Activated CD4-positive, alpha-beta T cell treated with anti-CD3 and anti-CD28 coated beads for 36 hours (primary cell): ENCODE results near the gene INO80D. TPM values are rescaled to one million over a fixed set of nuclear protein-coding genes. Genes with fewer than 3 reads are reported as not detected.
"Not testable (repeated sequence)": the region's sequence is repeated elsewhere in the genome, so short reads cannot be mapped to it uniquely, and the experiment has no call there.

Experiments
- ATAC-seq: fragments of 200-7000 bp; cut with Tn5 transposase; one replicate; pipeline ENCODE4 v1.10.0; 2021; ENCODE audit warnings: mild to moderate bottlenecking, moderate library complexity
- CTCF ChIA-PET: fragments of 350-600 bp; sonication (Branson Sonifier 250); formaldehyde crosslinking; loops from one replicate; lab custom pipeline; 2021; ENCODE audit warnings: antibody characterized with exemption; lab: Charles Lee
- POLR2A ChIA-PET: fragments of 350-600 bp; sonication (Branson Sonifier 250); formaldehyde crosslinking; loops from one replicate; lab custom pipeline; 2021; ENCODE audit warnings: antibody characterized with exemption, inconsistent platforms; lab: Charles Lee
- DNase-seq: peaks from one replicate; pipeline ENCODE4 v3.0.0-alpha.2; 2020
- H3K27ac Mint-ChIP-seq: one replicate; pipeline ENCODE4 v1.8.0; 2021; ENCODE audit warnings: mixed read lengths
- H3K27me3 Mint-ChIP-seq: one replicate; pipeline ENCODE4 v1.8.0; 2021; ENCODE audit warnings: mixed read lengths
- H3K36me3 Mint-ChIP-seq: one replicate; pipeline ENCODE4 v1.8.0; 2021; ENCODE audit warnings: low read depth, mixed read lengths
- H3K4me1 Mint-ChIP-seq: one replicate; pipeline ENCODE4 v1.8.0; 2021; ENCODE audit warnings: mixed read lengths
- H3K4me3 Mint-ChIP-seq: one replicate; pipeline ENCODE4 v1.8.0; 2021; ENCODE audit warnings: mild to moderate bottlenecking, moderate library complexity, mixed read lengths
- H3K9me3 Mint-ChIP-seq: one replicate; pipeline ENCODE4 v1.8.0; 2021; ENCODE audit warnings: low read depth, mixed read lengths
- intact Hi-C, 2 experiments: fragments of 100-400 bp; cut with DNase I in 1 of 2; cut with micrococcal nuclease in 1 of 2; formaldehyde crosslinking; loops; one replicate each; pipeline versions ENCODE4 v1.14.2 to v1.15.1; 2022 to 2024; cut with DNase I, micrococcal nuclease
- total RNA-seq, 2 experiments: library from RNA; stranded (reverse); gene quantifications; one replicate each; pipeline ENCODE4 v1.2.3, GENCODE V29; 2021

INO80D gene
- total RNA-seq, 2 experiments from 2014 or later = 17.6 to 18.9 TPM

DNA sequence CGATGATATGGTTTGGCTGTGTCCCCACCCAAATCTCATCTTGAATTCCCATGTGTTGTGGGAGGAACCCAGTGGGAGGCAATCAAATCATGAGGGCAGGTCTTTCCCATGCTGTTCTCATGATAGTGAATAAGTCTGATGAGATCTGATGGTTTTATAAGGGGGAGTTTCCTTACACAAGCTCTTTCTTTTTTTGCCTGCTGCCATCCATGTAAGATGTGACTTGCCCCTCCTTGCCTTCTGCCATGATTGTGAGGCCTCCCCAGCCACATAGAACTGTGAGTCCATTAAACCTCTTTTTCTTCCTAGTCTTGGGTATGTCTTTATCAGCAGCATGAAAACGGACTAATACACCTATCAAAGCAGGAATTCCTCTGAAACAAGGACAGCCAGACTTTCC lies 107.2 kb downstream of the INO80D start:
- H3K27me3 Mint-ChIP-seq, POLR2A ChIA-PET, H3K9me3 Mint-ChIP-seq, ATAC-seq, CTCF ChIA-PET, H3K27ac Mint-ChIP-seq, H3K36me3 Mint-ChIP-seq, H3K4me3 Mint-ChIP-seq, DNase-seq, H3K4me1 Mint-ChIP-seq, intact Hi-C loops: not testable (repeated sequence)

DNA sequence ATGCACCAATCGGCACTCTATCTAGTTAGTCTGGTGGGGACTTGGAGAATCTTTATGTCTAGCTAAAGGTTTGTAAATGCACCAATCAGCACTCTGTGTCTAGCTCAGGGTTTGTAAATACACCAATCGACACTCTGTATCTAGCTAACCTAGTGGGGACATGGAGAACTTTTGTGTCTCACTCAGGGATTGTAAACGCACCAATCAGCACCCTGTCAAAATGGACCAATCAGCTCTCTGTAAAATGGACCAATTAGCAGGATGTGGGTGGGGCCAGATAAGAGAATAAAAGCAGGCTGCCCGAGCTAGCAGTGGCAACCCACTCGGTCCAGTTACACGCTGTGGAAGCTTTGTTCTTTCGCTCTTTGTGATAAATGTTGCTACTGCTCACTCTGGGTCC lies 108.3 kb downstream of the INO80D start:
- CTCF ChIA-PET = not testable (repeated sequence)

DNA sequence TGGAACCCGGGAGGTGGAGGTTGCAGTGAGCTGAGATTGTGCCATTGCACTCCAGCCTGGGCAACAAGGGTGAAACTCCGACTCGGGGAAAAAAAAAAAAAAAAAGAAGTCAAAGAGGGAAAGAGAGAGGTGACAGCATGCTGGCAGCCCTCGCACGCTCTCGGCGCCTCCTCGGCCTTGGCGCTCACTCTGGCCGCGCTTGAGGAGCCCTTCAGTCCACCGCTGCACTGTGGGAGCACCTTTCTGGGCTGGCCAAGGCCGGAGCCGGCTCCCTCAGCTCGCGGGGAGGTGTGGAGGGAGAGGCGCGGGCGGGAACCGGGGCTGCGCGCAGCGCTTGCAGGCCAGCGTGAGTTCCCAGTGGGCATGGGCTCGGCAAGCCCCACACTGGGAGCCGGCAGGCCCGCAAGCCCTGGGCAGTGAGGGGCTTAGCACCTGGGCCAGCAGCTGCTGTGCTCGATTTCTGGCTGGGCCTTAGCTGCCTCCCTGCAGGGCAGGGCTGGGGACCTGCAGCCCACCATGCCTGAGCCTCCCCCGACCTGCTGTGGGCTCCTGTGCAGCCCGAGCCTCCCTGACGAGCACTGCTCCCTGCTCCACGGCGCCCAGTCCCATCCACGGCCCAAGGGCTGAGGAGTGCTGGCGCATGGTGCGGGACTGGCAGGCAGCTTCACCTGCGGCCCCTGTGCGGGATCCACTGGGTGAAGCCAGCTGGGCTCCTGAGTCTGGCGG lies 108.9 kb downstream of the INO80D start:
- ATAC-seq, H3K27me3 Mint-ChIP-seq, H3K27ac Mint-ChIP-seq, DNase-seq, H3K36me3 Mint-ChIP-seq, H3K4me3 Mint-ChIP-seq, H3K4me1 Mint-ChIP-seq, H3K9me3 Mint-ChIP-seq, intact Hi-C loops, CTCF ChIA-PET: not testable (repeated sequence)
- POLR2A ChIA-PET = interaction anchor here (0.6 kb wide), 1 partner anchor 107 kb away, joined by 5 read pairs; no protein-coding TSS in a partner anchor

More for the DNA sequence above, 108.3 kb downstream of the INO80D start:
- H3K36me3 Mint-ChIP-seq, H3K27me3 Mint-ChIP-seq, intact Hi-C loops, ATAC-seq, H3K4me3 Mint-ChIP-seq, H3K9me3 Mint-ChIP-seq, H3K4me1 Mint-ChIP-seq, DNase-seq, H3K27ac Mint-ChIP-seq: not testable (repeated sequence)
- POLR2A ChIA-PET = interaction anchor here (0.6 kb wide), 1 partner anchor 106 kb away, joined by 5 read pairs; no protein-coding TSS in a partner anchor

DNA sequence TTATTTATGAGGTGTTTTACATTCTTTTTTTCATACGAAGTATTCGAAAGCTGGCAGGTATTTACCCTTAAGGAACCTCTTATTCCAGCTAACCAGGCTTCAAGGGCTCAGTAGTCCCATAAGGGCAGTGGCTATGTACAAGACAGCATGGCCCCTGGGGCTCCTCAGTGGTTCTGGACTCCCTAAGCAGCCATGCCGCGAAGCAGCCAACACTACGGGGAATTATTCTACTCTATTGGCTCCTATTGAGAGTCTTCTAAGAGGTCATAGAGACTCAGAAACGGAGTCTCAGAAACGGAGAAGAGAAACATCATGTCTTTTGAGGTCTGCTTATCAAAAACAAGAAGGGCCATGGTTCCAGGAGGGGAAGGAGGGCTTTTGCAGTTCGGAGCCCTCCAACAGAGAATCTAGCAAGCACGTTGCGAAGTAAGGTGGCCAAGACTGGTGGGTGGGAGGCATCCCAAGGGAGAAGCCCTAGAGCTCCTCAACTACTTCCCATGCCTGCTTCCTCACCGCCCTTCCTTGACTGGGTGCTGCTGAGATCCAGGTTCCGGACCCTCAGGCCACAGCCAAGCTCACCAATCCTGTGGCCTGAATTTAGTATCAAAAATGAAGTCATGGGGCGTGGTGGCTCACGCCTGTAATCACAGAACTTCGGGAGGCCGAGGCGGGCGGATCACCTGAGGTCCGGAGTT lies 109.7 kb downstream of the INO80D start:
- Mint-ChIP-seq H3K27me3 (peaks cover 5% of the 10 kb centered on the region), H3K36me3 (no peaks in the 10 kb centered on the region), H3K27ac (no peak overlapping the region), H3K9me3 (no peaks in the 10 kb centered on the region), H3K4me3 (no peak overlapping the region), H3K4me1 (no peaks in the 10 kb centered on the region)
- ATAC-seq = no peak
- ChIA-PET POLR2A (no interaction called here), CTCF (no interaction called here)
- DNase-seq = no peak
- intact Hi-C loops = no loop called here

DNA sequence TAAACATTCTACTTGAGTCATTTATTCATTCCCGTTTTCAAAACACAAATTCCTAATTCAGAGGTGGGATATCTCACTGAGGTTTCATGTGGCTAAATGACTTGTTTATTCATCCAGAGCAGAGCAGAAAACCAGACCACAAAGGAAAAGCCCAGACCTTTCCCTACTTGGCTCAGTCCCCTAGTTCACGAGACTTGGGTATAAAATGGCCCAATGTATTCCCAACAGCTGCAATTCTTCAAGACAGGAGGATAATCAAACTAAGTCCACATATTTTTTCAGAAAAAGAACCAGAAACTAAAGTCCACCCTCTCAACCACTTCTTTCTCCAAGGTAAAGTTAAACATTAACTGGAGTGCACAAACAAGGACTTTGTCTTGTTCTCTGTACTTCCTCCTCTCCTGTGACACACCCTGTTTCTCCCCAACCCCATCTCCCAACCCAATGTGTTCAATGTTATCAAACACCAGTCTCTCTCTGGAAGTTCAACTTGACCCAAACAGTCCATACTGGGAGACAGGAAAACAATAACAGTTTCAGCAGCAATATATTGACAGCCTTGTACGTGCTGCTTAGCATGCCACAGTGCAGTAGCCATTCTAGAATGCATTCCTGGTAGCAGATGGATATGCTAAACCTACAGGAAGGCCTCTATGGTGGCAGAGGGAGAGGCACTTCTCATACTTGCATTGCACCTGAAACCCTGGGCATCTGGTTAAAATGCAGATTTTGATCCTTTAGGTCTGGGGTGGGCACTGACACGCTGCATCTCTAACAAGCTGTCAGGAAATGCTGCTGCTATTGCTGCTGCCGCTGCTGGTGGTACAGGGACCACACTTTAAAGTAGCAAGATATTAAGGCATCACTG lies 110.7 kb downstream of the INO80D start:
- no peak for ATAC-seq
- CTCF ChIA-PET = no interaction called here
- H3K27me3 Mint-ChIP-seq = peaks cover 5% of the 10 kb centered on the region

DNA sequence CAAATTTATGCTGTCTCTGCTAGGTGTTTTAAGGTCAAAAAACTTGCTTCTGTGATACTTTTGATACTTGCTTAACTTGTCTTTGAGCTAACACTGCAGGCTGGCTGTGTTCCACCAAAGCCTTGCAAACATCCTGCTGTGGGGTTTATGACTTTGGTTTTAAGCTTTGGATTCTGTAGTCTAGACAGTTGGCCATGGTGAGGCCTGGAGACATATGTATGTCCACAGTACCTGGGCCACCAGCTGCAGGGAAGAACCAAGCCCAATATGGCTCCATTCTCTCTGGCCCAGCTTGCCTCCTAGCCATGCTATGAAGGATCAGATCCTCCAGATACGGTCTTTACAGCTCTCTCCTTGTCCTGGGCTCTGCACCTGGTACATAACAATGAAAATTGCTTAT lies 113.9 kb downstream of the INO80D start:
- Mint-ChIP-seq H3K4me1 (no peaks in the 10 kb centered on the region), H3K27me3 (peaks cover 6% of the 10 kb centered on the region), H3K27ac (no peak overlapping the region), H3K36me3 (no peaks in the 10 kb centered on the region), H3K4me3 (no peak overlapping the region), H3K9me3 (no peaks in the 10 kb centered on the region)
- ChIA-PET POLR2A (interaction anchor here (0.6 kb wide), 1 partner anchor 13 kb away, joined by 3 read pairs; no protein-coding TSS in a partner anchor), CTCF (interaction anchor here (0.6 to 1.9 kb wide), 2 partner anchors 24 to 741 kb away, joined by 3 to 7 read pairs; no protein-coding TSS in a partner anchor)
- DNase-seq (no peak), ATAC-seq (no peak)
- intact Hi-C loops = no loop called here

More for the DNA sequence above, 110.7 kb downstream of the INO80D start:
- intact Hi-C loops = no loop called here
- no peak overlapping the region for H3K27ac Mint-ChIP-seq
- no peaks in the 10 kb centered on the region for H3K36me3 Mint-ChIP-seq
- no peak overlapping the region for H3K4me3 Mint-ChIP-seq
- no peak for DNase-seq
- no peaks in the 10 kb centered on the region for H3K4me1 Mint-ChIP-seq
- H3K9me3 Mint-ChIP-seq = no peaks in the 10 kb centered on the region
- POLR2A ChIA-PET = no interaction called here

DNA sequence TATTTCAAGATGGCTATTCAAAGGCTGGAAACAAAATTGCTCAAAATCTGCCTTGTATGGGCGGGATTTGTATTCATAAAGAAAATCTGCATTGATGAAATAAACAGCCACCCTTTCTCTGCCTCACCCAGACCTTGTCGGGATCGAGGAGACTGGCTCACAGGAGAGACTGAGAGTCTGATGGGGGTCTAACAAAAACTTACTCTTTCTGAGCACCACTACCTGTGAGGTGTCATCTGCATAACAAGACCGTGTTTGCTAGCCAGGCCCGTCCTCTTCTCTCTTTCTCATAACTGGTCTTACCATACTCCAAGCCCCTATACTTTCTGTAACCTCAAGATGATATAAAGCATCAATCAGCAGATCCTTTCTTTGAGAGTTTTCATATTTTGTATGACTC lies 115.6 kb downstream of the INO80D start:
- Mint-ChIP-seq H3K9me3 (no peaks in the 10 kb centered on the region), H3K4me1 (peaks cover 7% of the 10 kb centered on the region), H3K4me3 (no peak overlapping the region), H3K27me3 (peaks cover 8% of the 10 kb centered on the region), H3K27ac (no peak overlapping the region), H3K36me3 (no peaks in the 10 kb centered on the region)
- intact Hi-C loops = no loop called here
- POLR2A ChIA-PET = no interaction called here
- ATAC-seq = no peak
- CTCF ChIA-PET = interaction anchor here (1.2 to 1.9 kb wide), 2 partner anchors 22 to 35 kb away, joined by 3 to 7 read pairs; no protein-coding TSS in a partner anchor
- DNase-seq = no peak

DNA sequence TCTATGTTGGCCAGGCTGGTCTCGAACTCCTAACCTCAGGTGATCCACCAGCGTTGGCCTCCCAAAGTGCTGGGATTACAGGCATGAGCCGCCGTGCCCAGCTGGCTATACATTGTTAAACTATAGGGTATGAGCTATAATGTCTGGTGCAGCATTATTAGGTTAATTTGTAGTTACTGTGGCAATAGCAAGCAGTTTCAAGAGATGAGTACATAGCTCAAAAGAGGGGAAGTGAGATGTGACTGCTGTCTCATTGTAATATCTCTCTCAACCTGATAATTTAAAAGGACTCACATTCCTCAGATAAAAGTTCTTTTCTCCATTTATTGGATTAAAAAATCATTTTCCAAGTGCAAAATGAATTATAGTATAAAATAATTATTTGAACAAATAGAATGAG lies 116.4 kb downstream of the INO80D start:
- H3K9me3 Mint-ChIP-seq = no peaks in the 10 kb centered on the region
- no peak overlapping the region for H3K27ac Mint-ChIP-seq
- no peak overlapping the region for H3K4me3 Mint-ChIP-seq
- POLR2A ChIA-PET = interaction anchor here (0.6 kb wide), 2 partner anchors 13 to 195 kb away, joined by 3 to 4 read pairs; no protein-coding TSS in a partner anchor
- intact Hi-C loops = no loop called here
- DNase-seq = no peak
- CTCF ChIA-PET = no interaction called here
- H3K36me3 Mint-ChIP-seq = no peaks in the 10 kb centered on the region
- peaks cover 6% of the 10 kb centered on the region for H3K27me3 Mint-ChIP-seq
- no peak for ATAC-seq
- H3K4me1 Mint-ChIP-seq = peaks cover 7% of the 10 kb centered on the region

DNA sequence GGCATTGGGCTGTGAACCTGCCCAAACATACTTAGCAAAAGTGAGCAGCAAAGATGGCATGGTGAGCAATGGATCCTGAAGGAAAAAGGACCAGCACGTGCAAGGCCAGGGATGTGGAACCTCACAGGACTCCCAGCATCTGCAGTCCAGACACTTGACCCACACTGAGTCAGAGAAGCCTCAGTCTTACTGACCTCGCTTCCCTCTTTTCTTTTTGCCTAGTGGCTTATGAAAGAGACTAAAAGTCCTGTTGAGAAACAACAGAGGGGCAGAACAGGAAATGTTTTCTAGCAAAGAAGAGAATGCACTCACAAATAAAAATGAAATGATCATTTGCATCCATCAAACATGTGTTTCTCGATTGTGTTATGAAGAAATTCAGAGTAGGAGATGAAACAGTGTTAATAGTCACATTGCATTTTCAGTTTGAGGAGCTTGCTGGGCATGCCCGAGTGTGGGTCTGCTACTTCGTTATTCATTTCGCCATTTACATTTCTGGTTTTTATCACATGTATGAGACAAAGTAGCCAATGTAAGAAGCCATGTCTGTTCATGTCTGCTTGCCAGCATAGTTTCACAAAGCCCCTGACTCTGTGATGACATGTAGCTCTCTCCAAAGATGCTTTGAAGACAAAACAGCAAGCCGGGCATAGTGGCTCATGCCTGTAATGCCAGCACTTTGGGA lies 118.4 kb downstream of the INO80D start:
- ATAC-seq (peak; percentile 68), DNase-seq (no peak)
- no peak overlapping the region for H3K27ac Mint-ChIP-seq
- no peaks in the 10 kb centered on the region for H3K9me3 Mint-ChIP-seq
- no peaks in the 10 kb centered on the region for H3K36me3 Mint-ChIP-seq
- H3K27me3 Mint-ChIP-seq = peaks cover 6% of the 10 kb centered on the region
- peaks cover 7% of the 10 kb centered on the region for H3K4me1 Mint-ChIP-seq
- H3K4me3 Mint-ChIP-seq = no peak overlapping the region
- intact Hi-C loops = no loop called here
- CTCF ChIA-PET = no interaction called here
- POLR2A ChIA-PET = no interaction called here

DNA sequence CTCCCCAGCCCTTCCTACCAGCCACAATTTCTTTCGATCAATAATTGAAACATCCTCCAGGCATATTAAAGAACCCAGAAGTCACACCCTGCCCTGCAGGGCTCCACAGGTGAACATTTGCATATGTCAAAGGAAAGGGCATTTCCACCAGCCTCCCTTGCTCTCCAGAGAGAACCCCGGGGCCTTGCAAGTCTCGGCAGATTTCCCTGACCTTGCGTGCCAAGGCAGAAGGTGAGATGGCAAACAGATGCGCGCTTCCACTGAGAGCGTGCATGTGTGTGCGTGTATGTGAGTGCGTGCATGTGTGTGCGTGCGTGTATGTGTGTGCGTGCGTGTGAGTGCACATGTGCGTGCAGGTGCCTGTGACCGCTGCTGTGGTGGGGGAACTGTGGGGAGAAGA lies 120.3 kb downstream of the INO80D start:
- ChIA-PET CTCF (interaction anchor here (1.0 kb wide), 1 partner anchor 89 kb away, joined by 3 read pairs; no protein-coding TSS in a partner anchor), POLR2A (no interaction called here)
- Mint-ChIP-seq H3K4me3 (no peak overlapping the region), H3K9me3 (no peaks in the 10 kb centered on the region), H3K36me3 (no peaks in the 10 kb centered on the region), H3K27ac (no peak overlapping the region), H3K27me3 (peaks cover 6% of the 10 kb centered on the region), H3K4me1 (peaks cover 7% of the 10 kb centered on the region)
- ATAC-seq (no peak), DNase-seq (no peak)
- intact Hi-C loops = no loop called here
